HepG2 (cell line): ENCODE data around the gene HNRNPUL2. TPM values are rescaled to one million over a fixed set of nuclear protein-coding genes. Genes with fewer than 3 reads are reported as not detected.

Experiments
- ATF7 ChIP-seq, 2 experiments: fragments of 450-650 bp in 1 of 2; sonication (generic) in 1 of 2; formaldehyde crosslinking in 1 of 2; IDR thresholded peaks; 2 replicates each; pipeline versions ENCODE4 v1.4.0 to v1.6.1; 2016 to 2020; ENCODE audit warnings: antibody characterized with exemption in 1 of 2, mild to moderate bottlenecking in 1 of 2, missing genetic modification reagents in 1 of 2
- CCAR2 ChIP-seq: fragments of 200-400 bp; formaldehyde crosslinking; optimal IDR thresholded peaks from 2 replicates; pipeline ENCODE3; 2018; ENCODE audit warnings: low read depth, mild to moderate bottlenecking, low read length, moderate library complexity
- FOXO4 ChIP-seq: sonication (generic); formaldehyde crosslinking; conservative IDR thresholded peaks from 2 replicates; pipeline ENCODE4 v1.8.1; 2023; ENCODE audit warnings: missing genetic modification reagents
- GABPB1 ChIP-seq: IDR thresholded peaks from 2 replicates; pipeline ENCODE4 v1.6.1; 2016; ENCODE audit warnings: mild to moderate bottlenecking, missing genetic modification reagents, moderate library complexity, missing compliant biosample characterization
- LBX2 ChIP-seq: sonication (generic); formaldehyde crosslinking; IDR thresholded peaks from 2 replicates; pipeline ENCODE4 v1.5.0; 2020; ENCODE audit warnings: missing genetic modification reagents, mild to moderate bottlenecking, borderline replicate concordance
- MAF1 ChIP-seq: sonication (generic); formaldehyde crosslinking; IDR thresholded peaks from 2 replicates; pipeline ENCODE4 v1.5.0; 2020; ENCODE audit warnings: missing genetic modification reagents, borderline replicate concordance
- MAZ ChIP-seq, 2 experiments: sonication (generic) in 1 of 2; formaldehyde crosslinking in 1 of 2; IDR thresholded peaks; 2 replicates each; pipeline versions ENCODE4 v1.5.0 to v1.6.1; 2012 to 2020; ENCODE audit warnings: low read depth in 2 of 2, mild to moderate bottlenecking in 2 of 2, borderline replicate concordance in 1 of 2, improper control_type of control experiment in 1 of 2, low read length in 1 of 2, missing genetic modification reagents in 1 of 2, moderate library complexity in 1 of 2
- NR2C2 ChIP-seq: sonication (generic); formaldehyde crosslinking; IDR thresholded peaks from 2 replicates; pipeline ENCODE4 v1.4.0; 2020; ENCODE audit warnings: missing genetic modification reagents, mild to moderate bottlenecking, moderate library complexity, borderline replicate concordance
- SP2 ChIP-seq: sonication (generic); formaldehyde crosslinking; IDR thresholded peaks from 2 replicates; pipeline ENCODE4 v1.5.1; 2020; ENCODE audit warnings: mild to moderate bottlenecking, missing genetic modification reagents
- ZBTB7B ChIP-seq: sonication (generic); formaldehyde crosslinking; IDR thresholded peaks from 2 replicates; pipeline ENCODE4 v1.4.0; 2020; ENCODE audit warnings: missing genetic modification reagents
- ZFP36 ChIP-seq: fragments of 150-350 bp; IDR thresholded peaks from 2 replicates; pipeline ENCODE4 v1.6.1; 2018; ENCODE audit warnings: borderline replicate concordance, low read length, low read depth; ENCODE audit not compliant: partially characterized antibody
- ZNF256 ChIP-seq: sonication (generic); formaldehyde crosslinking; conservative IDR thresholded peaks from 2 replicates; pipeline ENCODE4 v1.4.0; 2020; ENCODE audit warnings: missing genetic modification reagents
- ZNF766 ChIP-seq: sonication (generic); formaldehyde crosslinking; IDR thresholded peaks from 2 replicates; pipeline ENCODE4 v1.5.0; 2020; ENCODE audit warnings: missing genetic modification reagents, borderline replicate concordance
- ZNF770 ChIP-seq: sonication (generic); formaldehyde crosslinking; IDR thresholded peaks from 2 replicates; pipeline ENCODE4 v1.5.0; 2020; ENCODE audit warnings: mild to moderate bottlenecking, missing genetic modification reagents
- ZNF792 ChIP-seq: IDR thresholded peaks from 2 replicates; pipeline ENCODE4 v1.6.1; 2016
- ZSCAN20 ChIP-seq: sonication (generic); formaldehyde crosslinking; IDR thresholded peaks from 2 replicates; pipeline ENCODE4 v1.4.0; 2020; ENCODE audit warnings: missing genetic modification reagents, mild to moderate bottlenecking, borderline replicate concordance
- ZSCAN25 ChIP-seq: sonication (generic); formaldehyde crosslinking; IDR thresholded peaks from 2 replicates; pipeline ENCODE4 v1.8.0; 2022; ENCODE audit warnings: mild to moderate bottlenecking, missing genetic modification reagents
- polyA plus RNA-seq, 8 experiments: library from polyadenylated mRNA; depleted of rRNA in 3 of 8; stranded (reverse) in 7 of 8; unstranded in 1 of 8; fragments of >200 nt; fragmentation: Illumina TruSeq in 4 of 8; extraction: Trizol in 4 of 8; gene quantifications; 2 replicates each; pipeline versions ENCODE4 v1.2.1 to v1.2.3, GENCODE V29; 2011 to 2016; ENCODE audit warnings: low read depth in 4 of 8, missing spikeins in 1 of 8, mixed read lengths in 1 of 8; ENCODE audit not compliant: insufficient read depth in 1 of 8
- total RNA-seq, 5 experiments: library from RNA; depleted of rRNA; stranded (reverse); fragments of >200 nt; fragmentation: Illumina TruSeq; extraction: Trizol; gene quantifications; 2 replicates each; pipeline ENCODE4 v1.2.3, GENCODE V29; 2016; ENCODE audit warnings: low read depth in 1 of 5
- TF ChIP-seq, protein P1 (sequence below): sonication (generic); formaldehyde crosslinking; IDR thresholded peaks from 2 replicates; pipeline ENCODE4 v1.4.0; 2020; ENCODE audit warnings: mild to moderate bottlenecking, missing genetic modification reagents, borderline replicate concordance

The HNRNPUL2 gene
- total and polyA plus RNA-seq, 2 of the 13 experiments (the other 11 are each of a cell fraction or from before 2014, with no cell fraction given) = 8.4 to 9.6 TPM

DNA sequence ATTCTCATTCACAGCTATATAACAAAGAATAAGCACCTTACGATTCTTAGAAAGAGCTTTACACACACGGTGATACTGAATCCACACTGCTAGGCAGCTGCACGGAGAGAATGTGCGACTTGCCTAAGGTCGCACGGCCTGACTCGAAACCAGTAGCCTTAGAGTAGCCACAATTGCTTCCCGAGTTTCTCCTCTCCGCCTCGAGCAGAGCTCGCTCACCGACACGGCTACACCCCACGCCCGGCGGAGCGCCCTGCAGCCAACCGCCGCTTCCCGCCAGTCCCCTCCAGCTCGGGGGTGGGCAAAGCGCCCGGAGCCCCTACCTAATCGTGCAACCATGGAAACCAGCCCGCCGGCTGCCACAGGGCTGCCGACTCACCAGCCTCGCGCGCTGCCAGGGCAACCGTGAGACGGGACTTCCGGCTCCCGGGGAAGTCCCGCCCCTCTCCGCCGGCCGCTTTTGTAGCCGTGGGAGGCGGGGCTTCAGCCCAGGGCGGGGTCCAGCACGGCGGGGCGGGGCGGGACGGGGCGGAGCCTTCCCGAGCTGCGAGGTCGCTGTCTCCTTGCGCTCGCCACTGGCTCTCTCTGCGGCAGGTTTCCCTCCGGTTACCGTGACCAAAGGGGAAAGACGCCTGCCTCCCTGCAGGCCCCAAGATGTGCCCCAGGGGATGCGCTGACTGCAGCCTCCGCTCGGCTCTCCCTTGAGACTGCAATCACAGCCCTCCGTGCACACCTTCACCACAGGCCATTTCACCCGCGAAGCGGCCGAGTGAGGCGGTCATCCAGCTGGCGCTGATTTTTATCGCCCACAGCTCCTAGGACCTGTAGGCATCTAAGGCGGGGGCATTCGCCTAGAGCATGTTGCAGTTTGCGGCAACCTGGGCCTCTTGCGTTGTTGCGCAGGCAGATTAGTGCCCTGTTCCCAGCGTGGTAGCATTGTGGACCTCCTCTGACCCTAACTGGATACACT, 21.1 kb downstream of the HNRNPUL2 start (continued):
- no peak for TF ChIP-seq MAF1 (CRISPR knock-in tag)
- no peak for TF ChIP-seq ZNF766
- TF ChIP-seq GABPB1 (CRISPR knock-in tag) = peak; percentile 93
- TF ChIP-seq FOXO4 (CRISPR knock-in tag) = no peak
- no peak for TF ChIP-seq ZNF256 (CRISPR knock-in tag)
- TF ChIP-seq, protein P1, sequence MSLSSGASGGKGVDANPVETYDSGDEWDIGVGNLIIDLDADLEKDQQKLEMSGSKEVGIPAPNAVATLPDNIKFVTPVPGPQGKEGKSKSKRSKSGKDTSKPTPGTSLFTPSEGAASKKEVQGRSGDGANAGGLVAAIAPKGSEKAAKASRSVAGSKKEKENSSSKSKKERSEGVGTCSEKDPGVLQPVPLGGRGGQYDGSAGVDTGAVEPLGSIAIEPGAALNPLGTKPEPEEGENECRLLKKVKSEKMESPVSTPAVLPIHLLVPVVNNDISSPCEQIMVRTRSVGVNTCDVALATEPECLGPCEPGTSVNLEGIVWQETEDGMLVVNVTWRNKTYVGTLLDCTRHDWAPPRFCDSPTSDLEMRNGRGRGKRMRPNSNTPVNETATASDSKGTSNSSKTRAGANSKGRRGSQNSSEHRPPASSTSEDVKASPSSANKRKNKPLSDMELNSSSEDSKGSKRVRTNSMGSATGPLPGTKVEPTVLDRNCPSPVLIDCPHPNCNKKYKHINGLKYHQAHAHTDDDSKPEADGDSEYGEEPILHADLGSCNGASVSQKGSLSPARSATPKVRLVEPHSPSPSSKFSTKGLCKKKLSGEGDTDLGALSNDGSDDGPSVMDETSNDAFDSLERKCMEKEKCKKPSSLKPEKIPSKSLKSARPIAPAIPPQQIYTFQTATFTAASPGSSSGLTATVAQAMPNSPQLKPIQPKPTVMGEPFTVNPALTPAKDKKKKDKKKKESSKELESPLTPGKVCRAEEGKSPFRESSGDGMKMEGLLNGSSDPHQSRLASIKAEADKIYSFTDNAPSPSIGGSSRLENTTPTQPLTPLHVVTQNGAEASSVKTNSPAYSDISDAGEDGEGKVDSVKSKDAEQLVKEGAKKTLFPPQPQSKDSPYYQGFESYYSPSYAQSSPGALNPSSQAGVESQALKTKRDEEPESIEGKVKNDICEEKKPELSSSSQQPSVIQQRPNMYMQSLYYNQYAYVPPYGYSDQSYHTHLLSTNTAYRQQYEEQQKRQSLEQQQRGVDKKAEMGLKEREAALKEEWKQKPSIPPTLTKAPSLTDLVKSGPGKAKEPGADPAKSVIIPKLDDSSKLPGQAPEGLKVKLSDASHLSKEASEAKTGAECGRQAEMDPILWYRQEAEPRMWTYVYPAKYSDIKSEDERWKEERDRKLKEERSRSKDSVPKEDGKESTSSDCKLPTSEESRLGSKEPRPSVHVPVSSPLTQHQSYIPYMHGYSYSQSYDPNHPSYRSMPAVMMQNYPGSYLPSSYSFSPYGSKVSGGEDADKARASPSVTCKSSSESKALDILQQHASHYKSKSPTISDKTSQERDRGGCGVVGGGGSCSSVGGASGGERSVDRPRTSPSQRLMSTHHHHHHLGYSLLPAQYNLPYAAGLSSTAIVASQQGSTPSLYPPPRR = no peak
- TF ChIP-seq ZBTB7B (CRISPR knock-in tag) = no peak
- no peak for TF ChIP-seq MAZ (IDR thresholded peaks at IDR 0.05; ENCODE audit: borderline replicate concordance, low read depth, low read length)
- TF ChIP-seq MAZ (CRISPR knock-in tag; IDR thresholded peaks at IDR 0.05; ENCODE audit: low read depth) = peak; percentile 63
- TF ChIP-seq SP2 (CRISPR knock-in tag) = peak; percentile 75
- no peak for TF ChIP-seq CCAR2
- TF ChIP-seq ATF7 (IDR thresholded peaks at IDR 0.05) = no peak
- TF ChIP-seq ATF7 (CRISPR knock-in tag; IDR thresholded peaks at IDR 0.05) = no peak
- no peak; the same call in 1 of the 2 replicates for TF ChIP-seq NR2C2 (CRISPR knock-in tag)
- TF ChIP-seq ZNF792 (CRISPR knock-in tag) = 0 out of 2 replicates have a peak, but pooled peaks have one; percentile 55
- TF ChIP-seq LBX2 (CRISPR knock-in tag) = no peak
- no peak for TF ChIP-seq ZSCAN20 (CRISPR knock-in tag)
- TF ChIP-seq ZSCAN25 (CRISPR knock-in tag) = peak; percentile 66; the same call in 1 of the 2 replicates
- TF ChIP-seq ZFP36 = no peak
- no peak for TF ChIP-seq ZNF770 (CRISPR knock-in tag)
